ENCODE measurements around the gene POFUT2. TPM values are rescaled to one million over a fixed set of nuclear protein-coding genes. Genes with fewer than 3 reads are reported as not detected.

POFUT2 gene
- total RNA-seq, 1 donor from 2014 or later, result 39.4 TPM

- intact Hi-C loops (cut with DNase I), result no loop called here
Observed at GRCh38 chr21:45331531-45332147, 43.9 kb upstream of the POFUT2 start.

GRCh38 chr21:45330851-45331261 is 43.2 kb upstream of the POFUT2 start:
- H3K4me1 ChIP-seq, result peaks cover 2 to 15% of the 10 kb centered on the region in 2 donors
- intact Hi-C loops (cut with DNase I), result no loop called here
- DNase-seq (ENCODE audit: low spot score in 2 of 2), result no peak
- H3K9me3 ChIP-seq, result no peaks in the 10 kb centered on the region
- no peaks in the 10 kb centered on the region for H3K36me3 ChIP-seq
- H3K27me3 ChIP-seq, result no peaks in the 10 kb centered on the region
- TF ChIP-seq, protein P1, sequence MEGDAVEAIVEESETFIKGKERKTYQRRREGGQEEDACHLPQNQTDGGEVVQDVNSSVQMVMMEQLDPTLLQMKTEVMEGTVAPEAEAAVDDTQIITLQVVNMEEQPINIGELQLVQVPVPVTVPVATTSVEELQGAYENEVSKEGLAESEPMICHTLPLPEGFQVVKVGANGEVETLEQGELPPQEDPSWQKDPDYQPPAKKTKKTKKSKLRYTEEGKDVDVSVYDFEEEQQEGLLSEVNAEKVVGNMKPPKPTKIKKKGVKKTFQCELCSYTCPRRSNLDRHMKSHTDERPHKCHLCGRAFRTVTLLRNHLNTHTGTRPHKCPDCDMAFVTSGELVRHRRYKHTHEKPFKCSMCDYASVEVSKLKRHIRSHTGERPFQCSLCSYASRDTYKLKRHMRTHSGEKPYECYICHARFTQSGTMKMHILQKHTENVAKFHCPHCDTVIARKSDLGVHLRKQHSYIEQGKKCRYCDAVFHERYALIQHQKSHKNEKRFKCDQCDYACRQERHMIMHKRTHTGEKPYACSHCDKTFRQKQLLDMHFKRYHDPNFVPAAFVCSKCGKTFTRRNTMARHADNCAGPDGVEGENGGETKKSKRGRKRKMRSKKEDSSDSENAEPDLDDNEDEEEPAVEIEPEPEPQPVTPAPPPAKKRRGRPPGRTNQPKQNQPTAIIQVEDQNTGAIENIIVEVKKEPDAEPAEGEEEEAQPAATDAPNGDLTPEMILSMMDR (IDR thresholded peaks at IDR 0.05), result no peak
- no peak overlapping the region for H3K27ac ChIP-seq
- H3K4me3 ChIP-seq, result no peak overlapping the region

More at GRCh38 chr21:45331531-45332147, 43.9 kb upstream of the POFUT2 start:
- H3K27ac ChIP-seq, result no peak overlapping the region
- TF ChIP-seq, protein P1 (IDR thresholded peaks at IDR 0.05), result no peak
- peaks cover 2 to 18% of the 10 kb centered on the region in 2 donors for H3K4me1 ChIP-seq
- DNase-seq (ENCODE audit: low spot score in 2 of 2), result no peak
- H3K4me3 ChIP-seq, result no peak overlapping the region
- H3K36me3 ChIP-seq, result no peaks in the 10 kb centered on the region
- H3K9me3 ChIP-seq, result no peaks in the 10 kb centered on the region
- H3K27me3 ChIP-seq, result no peaks in the 10 kb centered on the region

DNA sequence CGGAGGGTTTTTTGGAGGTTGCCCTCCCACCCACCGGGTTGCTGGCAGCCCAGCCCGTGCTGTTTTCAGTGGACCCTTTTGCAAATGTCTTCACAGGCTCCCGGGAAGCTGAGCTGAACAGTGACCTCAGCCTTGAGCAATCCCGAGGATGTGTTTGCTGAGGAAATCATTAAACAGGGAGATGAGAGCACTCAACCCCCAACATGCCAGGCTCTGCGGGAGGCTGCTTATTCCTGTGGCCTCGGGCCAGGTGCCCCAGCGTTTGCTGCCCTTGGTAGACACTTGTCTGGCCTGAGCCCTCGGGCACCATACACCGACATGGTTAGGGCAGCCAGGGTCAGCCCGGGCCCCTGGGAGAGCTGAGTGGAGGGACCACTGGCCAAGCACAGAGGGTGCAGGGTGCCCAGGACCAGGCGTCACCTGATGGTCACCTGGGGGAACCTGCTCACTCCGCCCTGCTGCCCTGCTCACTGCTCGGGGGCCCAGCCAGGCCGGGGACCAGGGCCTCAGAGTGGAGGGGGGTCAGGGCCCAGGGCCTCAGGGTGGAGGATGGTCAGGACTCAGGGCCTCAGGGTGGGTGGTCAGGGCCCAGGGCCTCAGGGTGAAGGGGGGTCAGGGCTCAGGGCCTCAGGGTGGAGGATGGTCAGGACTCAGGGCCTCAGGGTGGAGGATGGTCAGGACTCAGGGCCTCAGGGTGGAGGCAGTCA is 42.5 kb upstream of the POFUT2 start:
- no peaks in the 10 kb centered on the region for H3K36me3 ChIP-seq
- TF ChIP-seq, protein P1 (IDR thresholded peaks at IDR 0.05), result no peak
- H3K27me3 ChIP-seq, result no peaks in the 10 kb centered on the region
- H3K27ac ChIP-seq, result peak overlapping the region; percentile 20 to 43
- H3K4me1 ChIP-seq, result peaks cover 2 to 15% of the 10 kb centered on the region in 2 donors
- no peak for DNase-seq (ENCODE audit: low spot score in 2 of 2)
- H3K9me3 ChIP-seq, result no peaks in the 10 kb centered on the region
- no peak overlapping the region for H3K4me3 ChIP-seq
- intact Hi-C loops (cut with DNase I), result no loop called here

GRCh38 chr21:45329261-45330074 is 41.8 kb upstream of the POFUT2 start:
- Histone ChIP-seq H3K4me3 (no peak overlapping the region), H3K9me3 (no peaks in the 10 kb centered on the region), H3K36me3 (no peaks in the 10 kb centered on the region), H3K27ac (peak overlapping the region in 1 of 2 donors; percentile 43), H3K27me3 (no peaks in the 10 kb centered on the region), H3K4me1 (peaks cover 2 to 13% of the 10 kb centered on the region in 2 donors)
- intact Hi-C loops (cut with DNase I), result no loop called here
- no peak for DNase-seq (ENCODE audit: low spot score in 2 of 2)
- TF ChIP-seq, protein P1 (IDR thresholded peaks at IDR 0.05), result no peak

DNA sequence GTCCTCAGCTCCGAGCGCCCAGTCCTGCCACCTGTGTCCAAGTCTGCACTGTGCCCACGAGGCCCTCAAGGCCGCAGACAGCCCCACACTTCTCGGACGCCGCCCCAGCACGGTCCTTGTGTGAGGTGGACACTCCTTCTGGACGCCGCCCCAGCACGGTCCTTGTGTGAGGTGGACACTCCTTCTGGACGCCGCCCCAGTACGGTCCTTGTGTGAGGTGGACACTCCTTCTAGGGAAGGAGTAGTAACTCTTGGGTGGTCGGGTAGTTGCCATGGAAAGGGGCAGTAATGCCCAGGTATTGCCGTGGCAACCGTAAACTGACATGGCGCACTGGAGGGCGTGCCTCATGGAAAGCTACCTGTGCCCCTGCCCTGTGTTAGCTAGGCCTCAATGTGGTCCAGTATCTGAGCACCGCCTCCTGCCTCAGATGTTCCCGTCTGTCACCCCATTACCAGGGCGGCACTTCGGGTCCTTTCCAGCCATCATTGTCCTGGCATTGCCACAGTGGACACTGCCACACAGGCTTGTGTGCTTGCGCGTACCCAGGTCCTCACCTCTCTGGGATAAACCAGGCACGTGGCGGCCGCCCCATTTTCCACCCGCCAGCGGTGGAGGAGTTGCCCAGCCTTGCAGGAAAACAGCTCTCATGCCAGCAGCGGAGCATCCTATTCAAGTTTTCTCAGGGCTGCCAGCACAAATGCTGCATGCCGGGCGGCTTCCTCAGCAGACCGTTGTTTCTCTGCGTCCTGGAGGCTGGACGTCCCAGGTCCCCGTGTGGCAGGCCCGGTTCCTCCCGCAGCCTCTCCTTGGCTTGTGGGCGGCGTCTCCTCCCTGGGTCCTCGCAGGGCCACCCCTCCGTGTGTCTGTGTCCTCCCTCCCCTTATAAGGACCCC is 40.8 kb upstream of the POFUT2 start:
- no peak overlapping the region for H3K27ac ChIP-seq
- intact Hi-C loops (cut with DNase I), result no loop called here

More for the DNA sequence above, 40.8 kb upstream of the POFUT2 start:
- DNase-seq (ENCODE audit: low spot score in 2 of 2), result no peak
- Histone ChIP-seq H3K4me3 (no peak overlapping the region), H3K36me3 (no peaks in the 10 kb centered on the region), H3K9me3 (no peaks in the 10 kb centered on the region), H3K4me1 (peaks cover 7 to 20% of the 10 kb centered on the region in 2 donors), H3K27me3 (no peaks in the 10 kb centered on the region)
- TF ChIP-seq, protein P1 (IDR thresholded peaks at IDR 0.05), result no peak

Measured in ascending aorta (tissue), 2 donors.